IPS-20b (cell line): ENCODE measurements around the gene FAM3D.

Experiments used
- H3K27ac ChIP-seq: one replicate; pipeline ENCODE4 v1.5.1; 2013; ENCODE audit warnings: low read length
- H3K27me3 ChIP-seq: 2 replicates; pipeline ENCODE4 v1.6.1; 2013; ENCODE audit warnings: mild to moderate bottlenecking, low read length, inconsistent platforms; ENCODE audit not compliant: insufficient read depth
- H3K36me3 ChIP-seq: 2 replicates; pipeline ENCODE4 v1.6.1; 2013; ENCODE audit warnings: low read depth, mild to moderate bottlenecking, inconsistent platforms, low read length, moderate library complexity; ENCODE audit not compliant: insufficient read depth
- H3K4me1 ChIP-seq: 2 replicates; pipeline ENCODE4 v1.6.1; 2013; ENCODE audit warnings: mild to moderate bottlenecking, control low read depth, inconsistent platforms, low read length, moderate library complexity; ENCODE audit not compliant: insufficient read depth
- H3K4me3 ChIP-seq: 2 replicates; pipeline ENCODE4 v1.5.1; 2013; ENCODE audit warnings: mild to moderate bottlenecking, low read length, inconsistent platforms
- H3K9ac ChIP-seq: 2 replicates; pipeline ENCODE4 v1.6.1; 2013; ENCODE audit warnings: low read depth, mild to moderate bottlenecking, inconsistent platforms, low read length, moderate library complexity
- H3K9me3 ChIP-seq: 2 replicates; pipeline ENCODE4 v1.6.1; 2013; ENCODE audit warnings: mild to moderate bottlenecking, low read depth, low read length, inconsistent platforms; ENCODE audit not compliant: insufficient read depth

Gene FAM3D

GRCh38 chr3:58647381-58648141, 19.0 kb downstream of the FAM3D start:
- Histone ChIP-seq H3K4me1 (no peaks in the 10 kb centered on the region), H3K9me3 (no peaks in the 10 kb centered on the region), H3K4me3 (no peak overlapping the region), H3K9ac (no peak overlapping the region), H3K36me3 (no peaks in the 10 kb centered on the region), H3K27ac (no peak overlapping the region), H3K27me3 (peaks cover 3% of the 10 kb centered on the region; the same call in 1 of the 2 replicates)

GRCh38 chr3:58646503-58646902, 20.1 kb downstream of the FAM3D start:
- Histone ChIP-seq H3K27ac (no peak overlapping the region), H3K9me3 (no peaks in the 10 kb centered on the region), H3K9ac (no peak overlapping the region), H3K27me3 (peaks cover 13% of the 10 kb centered on the region), H3K36me3 (no peaks in the 10 kb centered on the region), H3K4me3 (no peak overlapping the region), H3K4me1 (no peaks in the 10 kb centered on the region)

DNA sequence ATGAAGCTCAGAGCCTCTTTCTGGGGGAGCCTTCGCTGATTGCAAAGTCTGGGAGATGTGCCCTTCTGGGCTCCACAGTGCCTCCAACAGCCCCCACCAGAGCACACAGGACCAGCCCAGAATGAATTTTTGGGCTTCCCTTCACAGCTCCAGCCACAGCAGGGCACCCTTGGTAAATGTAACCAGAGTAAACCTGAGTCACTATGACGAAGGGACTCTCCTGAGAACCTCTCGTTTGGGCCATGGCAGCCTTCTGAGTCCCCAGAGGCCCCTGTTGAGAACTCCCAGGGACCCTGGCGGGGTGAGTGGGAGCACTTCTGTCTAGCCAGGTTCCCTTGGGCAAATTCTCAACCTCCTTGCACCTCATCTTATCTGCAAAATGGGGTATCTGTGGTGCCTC, 20.8 kb downstream of the FAM3D start:
- Histone ChIP-seq H3K27me3 (peaks cover 21% of the 10 kb centered on the region), H3K9ac (no peak overlapping the region), H3K9me3 (no peaks in the 10 kb centered on the region), H3K4me3 (no peak overlapping the region), H3K27ac (no peak overlapping the region), H3K36me3 (no peaks in the 10 kb centered on the region), H3K4me1 (no peaks in the 10 kb centered on the region)

- no peaks in the 10 kb centered on the region for H3K9me3 ChIP-seq
- H3K36me3 ChIP-seq = no peaks in the 10 kb centered on the region
- H3K27ac ChIP-seq = no peak overlapping the region
Observed at GRCh38 chr3:58642846-58643245, 23.7 kb downstream of the FAM3D start.

DNA sequence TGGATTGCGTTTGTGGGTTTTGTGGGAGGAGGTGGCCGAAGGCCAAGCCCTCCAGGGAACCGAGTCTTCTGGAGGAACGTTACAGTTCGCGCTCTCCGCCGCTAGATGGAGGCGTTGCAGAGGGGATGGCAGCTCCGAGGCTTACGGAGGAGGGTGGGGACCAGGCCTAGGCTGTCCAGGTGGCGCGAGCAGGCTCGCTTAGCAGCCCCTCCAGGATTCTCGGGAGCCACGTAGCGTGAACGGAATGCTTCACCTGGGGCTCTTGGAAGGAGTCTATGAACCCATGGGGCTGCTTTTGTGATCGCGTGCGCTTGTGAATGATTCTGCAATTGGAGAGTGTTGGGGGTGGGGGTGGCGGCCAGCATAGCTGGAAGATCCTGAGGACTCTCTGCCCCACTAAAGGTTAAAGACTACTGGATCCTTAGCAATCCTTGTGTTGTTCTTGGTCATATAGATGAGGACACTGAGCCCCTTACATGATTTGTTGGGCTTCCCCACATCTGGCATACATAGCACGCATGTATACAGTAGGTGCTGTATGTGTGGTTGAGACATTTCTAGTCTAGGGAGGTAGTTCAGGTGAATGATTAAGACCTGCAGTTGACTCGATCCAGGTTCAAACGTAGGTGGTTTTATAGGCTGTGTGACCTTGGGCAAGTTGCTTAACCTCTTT, 25.7 kb downstream of the FAM3D start:
- H3K4me1 ChIP-seq = no peaks in the 10 kb centered on the region
- peaks cover 68% of the 10 kb centered on the region for H3K27me3 ChIP-seq

More at GRCh38 chr3:58642846-58643245, 23.7 kb downstream of the FAM3D start:
- H3K4me1 ChIP-seq = no peaks in the 10 kb centered on the region
- peaks cover 49% of the 10 kb centered on the region for H3K27me3 ChIP-seq
- H3K4me3 ChIP-seq = no peak overlapping the region
- H3K9ac ChIP-seq = no peak overlapping the region

DNA sequence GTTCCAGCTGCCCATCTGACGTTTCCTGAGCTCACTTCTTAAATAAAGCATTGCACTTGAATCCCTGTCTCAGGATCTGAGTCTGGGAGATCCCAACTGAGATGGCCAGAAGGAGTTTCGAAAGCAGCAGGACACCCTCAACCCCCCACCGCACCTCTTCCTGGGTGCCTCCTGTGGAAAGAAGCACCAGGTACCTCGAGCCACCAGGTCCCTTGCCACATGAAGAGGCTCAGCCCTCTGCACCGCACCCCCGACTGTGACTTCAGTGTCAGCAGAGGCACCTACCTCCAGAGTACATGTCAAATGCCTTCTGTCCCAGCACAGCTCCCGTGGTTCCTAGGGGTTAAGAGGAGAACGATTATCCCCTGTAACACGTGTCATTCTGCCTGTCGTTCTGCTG, 26.7 kb downstream of the FAM3D start:
- Histone ChIP-seq H3K36me3 (no peaks in the 10 kb centered on the region), H3K27me3 (peaks cover 78% of the 10 kb centered on the region), H3K4me1 (no peaks in the 10 kb centered on the region)

More for the DNA sequence above, 25.7 kb downstream of the FAM3D start:
- H3K27ac ChIP-seq = no peak overlapping the region
- H3K36me3 ChIP-seq = no peaks in the 10 kb centered on the region
- H3K9ac ChIP-seq = no peak overlapping the region
- no peak overlapping the region for H3K4me3 ChIP-seq
- no peaks in the 10 kb centered on the region for H3K9me3 ChIP-seq

GRCh38 chr3:58639001-58639400, 27.6 kb downstream of the FAM3D start:
- H3K27ac ChIP-seq = no peak overlapping the region
- no peaks in the 10 kb centered on the region for H3K9me3 ChIP-seq
- H3K27me3 ChIP-seq = peaks cover 87% of the 10 kb centered on the region
- no peak overlapping the region for H3K9ac ChIP-seq
- no peak overlapping the region for H3K4me3 ChIP-seq
- H3K36me3 ChIP-seq = no peaks in the 10 kb centered on the region
- H3K4me1 ChIP-seq = no peaks in the 10 kb centered on the region

More for the DNA sequence above, 26.7 kb downstream of the FAM3D start:
- H3K4me3 ChIP-seq = no peak overlapping the region
- H3K9ac ChIP-seq = no peak overlapping the region
- no peaks in the 10 kb centered on the region for H3K9me3 ChIP-seq
- H3K27ac ChIP-seq = no peak overlapping the region

DNA sequence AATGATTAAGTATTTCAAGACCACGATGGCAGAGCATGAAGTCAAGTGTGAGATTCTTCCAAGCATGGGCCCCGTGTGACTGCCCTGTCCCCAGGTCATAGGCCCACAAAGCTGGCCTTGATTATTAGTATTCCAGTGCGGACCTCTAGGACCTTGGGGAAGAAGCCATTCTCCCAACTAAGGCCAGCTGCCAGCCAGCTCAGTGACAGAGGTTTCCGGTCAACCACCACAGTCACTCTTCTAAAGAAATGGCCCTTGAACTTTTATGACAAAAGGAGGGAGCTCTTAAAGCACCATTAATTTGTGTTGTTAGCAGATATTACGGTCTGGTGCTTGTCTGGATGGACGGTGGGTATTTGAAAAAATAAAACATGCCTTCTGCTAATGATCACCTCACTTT, 28.0 kb downstream of the FAM3D start:
- peaks cover 91% of the 10 kb centered on the region for H3K27me3 ChIP-seq

GRCh38 chr3:58637509-58637908, 29.1 kb downstream of the FAM3D start:
- Histone ChIP-seq H3K9ac (no peak overlapping the region), H3K27ac (no peak overlapping the region), H3K4me1 (no peaks in the 10 kb centered on the region), H3K27me3 (peaks cover 97% of the 10 kb centered on the region), H3K9me3 (no peaks in the 10 kb centered on the region), H3K36me3 (no peaks in the 10 kb centered on the region), H3K4me3 (no peak overlapping the region)

More for the DNA sequence above, 28.0 kb downstream of the FAM3D start:
- Histone ChIP-seq H3K4me3 (no peak overlapping the region), H3K9ac (no peak overlapping the region), H3K9me3 (no peaks in the 10 kb centered on the region), H3K4me1 (no peaks in the 10 kb centered on the region), H3K27ac (no peak overlapping the region), H3K36me3 (no peaks in the 10 kb centered on the region)

- Histone ChIP-seq H3K27ac (no peak overlapping the region), H3K4me1 (no peaks in the 10 kb centered on the region), H3K4me3 (no peak overlapping the region), H3K9ac (no peak overlapping the region), H3K36me3 (no peaks in the 10 kb centered on the region), H3K27me3 (peaks cover 90% of the 10 kb centered on the region), H3K9me3 (no peaks in the 10 kb centered on the region)
Observed at GRCh38 chr3:58635371-58636285, 30.9 kb downstream of the FAM3D start.

DNA sequence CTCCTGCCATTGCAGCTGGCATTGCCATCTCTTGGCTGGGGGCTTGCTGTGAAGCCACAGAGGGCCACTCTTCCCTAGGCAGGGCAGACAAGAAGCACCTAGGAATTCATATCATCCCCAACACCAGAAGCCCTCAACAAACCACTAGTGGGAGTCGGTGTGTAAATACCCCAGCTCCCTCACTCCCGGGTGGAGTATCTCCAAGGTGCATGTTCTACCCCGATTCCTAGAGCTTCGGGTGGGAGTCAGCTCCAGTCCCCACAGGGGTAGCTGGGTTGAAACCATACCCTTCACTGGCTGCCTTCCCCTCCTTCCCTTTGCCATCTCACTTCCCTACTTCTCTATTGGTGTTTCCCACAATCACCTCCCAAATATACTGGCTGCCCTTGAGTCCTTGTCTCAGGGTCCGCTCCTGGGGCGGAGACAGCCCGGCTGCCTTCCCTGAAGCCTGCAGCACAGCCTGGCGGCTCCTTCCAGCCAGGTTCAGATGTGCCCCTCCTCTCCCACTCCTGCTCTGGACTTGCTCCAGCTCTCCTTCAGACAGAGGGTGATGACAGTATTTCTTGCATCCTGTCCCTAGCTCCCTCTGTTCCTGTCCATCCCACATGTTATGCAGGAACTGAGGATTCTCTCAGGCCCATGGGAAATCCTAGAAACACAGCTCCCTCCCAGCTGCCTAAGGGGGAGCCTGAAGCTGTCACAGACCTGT, 33.3 kb downstream of the FAM3D start:
- H3K9ac ChIP-seq = no peak overlapping the region
- no peak overlapping the region for H3K27ac ChIP-seq
- H3K4me3 ChIP-seq = no peak overlapping the region
- H3K4me1 ChIP-seq = no peaks in the 10 kb centered on the region
- peaks cover 67% of the 10 kb centered on the region for H3K27me3 ChIP-seq
- no peaks in the 10 kb centered on the region for H3K36me3 ChIP-seq
- no peaks in the 10 kb centered on the region for H3K9me3 ChIP-seq
